ENCODE results near the gene TBC1D3H.
"Not testable (repeated sequence)": the region's sequence is repeated elsewhere in the genome, so short reads cannot be mapped to it uniquely, and the experiment has no call there.

TBC1D3H gene

DNA sequence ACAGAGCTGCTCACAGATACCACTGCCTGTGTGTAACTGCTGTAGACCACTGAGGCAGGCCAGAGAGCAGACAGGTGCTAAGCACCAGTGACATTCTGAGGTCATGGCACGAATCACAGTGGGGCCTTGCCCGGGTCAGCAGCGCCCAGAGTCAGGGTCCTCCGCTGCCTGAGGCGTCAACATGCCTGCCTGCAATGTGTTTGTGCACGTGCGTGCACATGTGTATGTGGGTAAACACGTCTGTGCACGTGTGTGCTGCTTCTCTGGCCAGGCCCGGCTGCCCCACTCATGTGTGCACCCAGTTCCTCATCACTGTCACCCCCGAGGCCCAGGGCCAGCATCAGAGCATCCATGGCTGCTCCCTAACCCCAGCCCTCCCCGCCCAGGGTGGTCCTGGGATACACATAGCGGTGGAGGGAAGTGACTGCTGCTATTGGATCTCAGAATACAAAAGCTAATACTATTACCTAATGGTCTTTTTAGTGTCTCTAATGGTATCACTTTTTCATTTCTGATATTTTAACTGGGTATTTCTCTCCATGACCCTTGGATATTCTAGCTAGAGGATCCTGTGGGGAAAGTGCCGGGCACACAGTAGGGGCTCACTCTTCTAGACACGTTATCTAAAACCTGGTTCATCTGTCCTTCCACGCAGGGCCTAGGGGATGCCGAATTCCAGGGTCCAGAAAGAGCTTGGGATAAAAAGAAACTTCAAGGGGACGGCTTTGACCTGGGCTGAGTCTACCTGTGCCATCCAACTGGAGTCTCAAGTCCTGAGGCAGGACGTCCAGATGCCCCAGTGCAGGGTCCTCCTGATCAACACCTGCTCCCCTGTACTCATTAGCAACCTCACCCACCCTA is at the start of gene TBC1D3H:
Gene TBC1D3H, minus strand, starts transcription at position 51 of the 861 bp plus-strand sequence. CDS start 1,540 bp downstream, outside the sequence.
- DNase-seq (ENCODE audit: low spot score), result not testable (repeated sequence)

DNA sequence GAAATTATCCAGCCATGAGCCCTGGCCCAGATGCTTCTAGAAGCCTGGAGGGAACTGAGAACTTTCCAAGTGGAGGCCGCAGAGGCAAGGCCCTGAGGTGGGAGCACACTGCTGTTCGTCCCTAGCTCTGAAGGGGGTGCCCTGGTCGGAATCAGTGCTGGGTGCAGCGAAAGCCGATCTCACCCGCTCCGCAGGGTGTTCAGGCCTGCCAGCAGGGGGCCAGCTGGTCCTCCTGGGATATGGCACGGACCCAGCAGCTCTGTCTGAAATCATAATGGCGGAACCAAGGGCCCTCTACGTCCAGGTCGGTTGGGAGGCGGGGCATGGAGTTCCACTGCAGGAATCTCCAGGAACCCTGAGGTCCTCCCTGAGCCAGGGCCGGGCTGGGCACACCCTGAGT is 40.7 kb upstream of the TBC1D3H start:
- DNase-seq (ENCODE audit: low spot score), result not testable (repeated sequence)

DNA sequence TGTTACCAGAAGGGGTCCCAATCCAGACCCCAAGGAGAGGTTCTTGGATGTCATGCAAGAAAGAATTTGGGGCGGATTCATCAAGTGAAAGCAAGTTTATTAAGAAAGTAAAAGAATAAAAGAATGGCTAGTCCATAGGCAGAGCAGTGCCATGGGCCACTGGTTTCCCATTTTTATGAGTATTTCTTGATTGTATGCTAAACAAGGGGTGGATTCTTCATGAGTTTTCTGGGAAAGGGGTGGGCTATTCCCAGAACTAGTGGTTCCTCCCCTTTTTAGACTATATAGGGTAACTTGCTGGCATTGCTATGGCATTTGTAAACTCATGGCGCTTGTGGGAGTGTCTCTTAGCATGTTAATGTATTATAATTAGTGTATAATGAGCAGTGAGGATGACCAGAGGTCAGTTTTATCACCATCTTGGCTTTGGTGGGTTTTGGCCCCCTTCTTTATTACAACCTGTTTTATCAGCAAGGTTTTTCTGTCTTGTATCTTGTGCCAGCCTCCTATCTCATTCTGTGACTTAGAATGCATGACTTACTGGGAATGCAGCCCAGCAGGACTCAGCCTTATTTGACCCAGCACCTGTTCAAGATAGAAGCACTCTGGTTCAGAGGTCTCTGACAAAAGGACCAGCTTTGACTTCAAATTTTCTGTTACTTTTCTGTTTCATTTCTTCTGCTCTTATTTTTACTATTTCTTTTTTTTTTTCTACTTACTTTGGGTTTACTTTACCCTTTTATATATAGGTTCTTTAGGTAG is 27.1 kb upstream of the TBC1D3H start:
- DNase-seq (ENCODE audit: low spot score), result not testable (repeated sequence)

DNA sequence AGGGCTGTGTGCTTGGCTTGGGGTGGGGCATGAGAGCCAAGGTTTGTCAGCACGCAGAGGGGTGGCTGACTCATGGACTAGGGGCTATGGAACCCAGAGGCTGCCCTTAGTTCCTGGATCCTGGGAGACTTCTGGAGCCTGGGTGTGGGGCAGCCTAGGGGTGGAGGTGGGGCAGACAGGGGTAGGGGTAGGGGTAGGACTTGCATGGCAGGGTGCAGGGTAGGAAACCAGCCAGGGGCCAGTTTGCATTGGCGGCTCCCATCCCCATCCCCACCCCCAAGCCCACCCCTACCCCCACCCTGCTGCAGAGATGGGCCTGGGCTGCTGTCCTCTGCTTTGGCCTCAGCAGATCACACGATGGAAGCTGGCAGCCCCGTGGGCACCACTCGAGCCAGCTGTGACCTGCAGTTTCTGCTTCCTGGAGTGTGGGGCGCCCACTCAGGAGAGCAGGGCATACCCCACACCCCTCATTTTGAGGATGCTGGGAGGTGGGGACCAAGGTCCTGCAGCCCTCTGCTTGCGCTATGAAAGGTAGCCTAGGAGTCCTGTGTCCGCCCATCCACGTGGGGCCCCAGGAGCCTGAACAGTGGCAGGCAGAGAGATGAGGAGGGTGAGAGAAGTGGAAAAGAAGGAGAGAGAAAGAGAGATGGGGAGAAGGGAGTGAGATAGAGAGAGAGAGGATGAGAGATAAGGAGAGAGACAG is 2.9 kb upstream of the TBC1D3H start:
- DNase-seq (ENCODE audit: low spot score), result not testable (repeated sequence)

DNA sequence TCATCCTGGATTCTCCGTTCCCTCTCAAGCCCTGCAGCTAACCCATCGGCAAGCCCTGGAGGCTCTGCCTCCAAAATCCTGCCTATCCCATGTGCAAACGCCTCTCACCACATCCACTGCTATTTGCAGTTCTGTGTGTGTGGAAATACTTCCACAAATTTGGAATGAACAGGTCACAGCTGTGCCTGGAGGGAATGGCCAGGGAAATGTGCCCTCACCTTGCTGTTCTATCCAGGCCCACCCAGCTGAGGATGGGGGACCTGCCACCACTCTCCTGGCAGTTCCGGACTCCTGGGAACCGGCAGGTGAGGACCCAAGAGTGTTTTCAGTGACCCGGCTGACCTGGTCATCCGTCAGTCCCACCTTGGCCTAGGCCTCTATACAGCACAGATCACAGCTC is 12.3 kb downstream of the TBC1D3H start:
- DNase-seq (ENCODE audit: low spot score), result not testable (repeated sequence)

DNA sequence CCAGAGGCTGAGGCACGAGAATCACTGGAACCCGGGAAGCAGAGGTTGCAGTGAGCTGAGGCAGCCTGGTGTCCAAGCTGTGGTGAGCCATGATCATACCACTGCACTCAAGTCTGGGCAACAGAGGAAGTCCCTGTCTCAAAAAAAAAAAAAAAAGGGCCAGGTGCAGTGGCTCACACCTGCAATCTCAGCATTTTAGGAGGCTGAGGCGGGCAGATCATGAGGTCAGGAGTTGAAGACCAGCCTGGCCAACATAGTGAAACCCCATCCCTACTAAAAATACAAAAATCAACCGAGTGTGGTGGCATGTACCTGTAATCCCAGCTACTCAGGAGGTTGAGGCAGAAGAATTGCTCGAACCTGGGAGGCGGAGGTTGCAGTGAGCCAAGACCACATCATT is 25.7 kb downstream of the TBC1D3H start:
- not testable (repeated sequence) for DNase-seq (ENCODE audit: low spot score)
